Adrenal gland (tissue), 5 donors: ENCODE results near the gene C11orf86.

ENCODE experiments used
- CTCF ChIP-seq, 6 experiments: fragments of 450-650 bp in 4 of 6; fragments of 200-600 bp in 2 of 6; sonication (generic) in 1 of 6; IDR thresholded peaks; 1 replicate in 5 of 6; 2 replicates in 1 of 6; pipeline versions ENCODE4 v1.5.1 to v1.8.0; 2016 to 2021; ENCODE audit warnings: antibody characterized with exemption in 6 of 6, mild to moderate bottlenecking in 2 of 6, moderate library complexity in 1 of 6
- POLR2A ChIP-seq, 2 donors: fragments of 450-650 bp; IDR thresholded peaks; one replicate each; pipeline ENCODE4 v1.6.1; 2017; ENCODE audit warnings: antibody characterized with exemption in 2 of 2, mild to moderate bottlenecking in 2 of 2, moderate library complexity in 1 of 2
- donor health status: DM: no; HTN: no; CAD: no.

- TF ChIP-seq POLR2A (IDR thresholded peaks at IDR 0.05) (no peak), CTCF (IDR thresholded peaks at IDR 0.05) (no peak)
Measured at GRCh38 chr11:67001332-67001731, 26.2 kb downstream of the C11orf86 start.
